Liver (tissue), 9 donors: Measurements from ENCODE around the gene APBA1. TPM values are rescaled to one million over a fixed set of nuclear protein-coding genes. Genes with fewer than 3 reads are reported as not detected.

Source experiments
- DNase-seq: peaks from one replicate; pipeline ENCODE4 v3.0.0-alpha.2; 2017; ENCODE audit warnings: low spot score
- H3K27ac ChIP-seq, 2 donors: one replicate each; pipeline ENCODE4 v1.7.0; 2013; ENCODE audit warnings: inconsistent platforms in 2 of 2, low read length in 2 of 2, control low read depth in 1 of 2, low read depth in 1 of 2, mild to moderate bottlenecking in 1 of 2
- H3K27me3 ChIP-seq, 4 donors: one replicate each; pipeline versions ENCODE4 v1.6.1 to v1.7.0; 2013; ENCODE audit warnings: low read length in 3 of 4, inconsistent platforms in 1 of 4, mild to moderate bottlenecking in 1 of 4, moderate library complexity in 1 of 4; ENCODE audit not compliant: control insufficient read depth in 4 of 4, insufficient read depth in 4 of 4
- H3K36me3 ChIP-seq, 4 donors: one replicate each; pipeline versions ENCODE4 v1.6.1 to v1.7.0; 2013; ENCODE audit warnings: low read length in 3 of 4, mild to moderate bottlenecking in 3 of 4, low read depth in 1 of 4, moderate library complexity in 1 of 4; ENCODE audit not compliant: control insufficient read depth in 4 of 4, insufficient read depth in 3 of 4
- H3K4me1 ChIP-seq, 4 donors: one replicate each; pipeline versions ENCODE4 v1.6.1 to v1.7.0; 2013; ENCODE audit warnings: low read length in 3 of 4, mild to moderate bottlenecking in 3 of 4, moderate library complexity in 1 of 4; ENCODE audit not compliant: control insufficient read depth in 4 of 4, insufficient read depth in 4 of 4
- H3K4me3 ChIP-seq, 3 donors: one replicate each; pipeline versions ENCODE4 v1.6.1 to v1.7.0; 2013; ENCODE audit warnings: low read length in 3 of 3, control low read depth in 1 of 3, low read depth in 1 of 3, mild to moderate bottlenecking in 1 of 3
- H3K9ac ChIP-seq, 2 donors: one replicate each; pipeline ENCODE4 v1.7.0; 2013; ENCODE audit warnings: low read length in 2 of 2, mild to moderate bottlenecking in 2 of 2, moderate library complexity in 2 of 2, control low read depth in 1 of 2, low read depth in 1 of 2
- H3K9me3 ChIP-seq, 4 donors: one replicate each; pipeline versions ENCODE4 v1.6.1 to v1.7.0; 2013; ENCODE audit warnings: low read length in 3 of 4; ENCODE audit not compliant: control insufficient read depth in 4 of 4
- ATF3 ChIP-seq: IDR thresholded peaks from 2 replicates; pipeline ENCODE4 v1.6.1; 2016; ENCODE audit warnings: antibody characterized with exemption
- CTCF ChIP-seq: fragments of 150-350 bp; IDR thresholded peaks from 2 replicates; pipeline ENCODE4 v1.5.1; 2017; ENCODE audit warnings: improper control_type of control experiment, low read depth, low read length; ENCODE audit not compliant: missing input control
- EGR1 ChIP-seq, 2 donors: IDR thresholded peaks; 2 replicates each; pipeline ENCODE4 v1.6.1; 2016 to 2018; ENCODE audit warnings: antibody characterized with exemption in 2 of 2, low read depth in 2 of 2
- FOXA1 ChIP-seq: IDR thresholded peaks from 2 replicates; pipeline ENCODE4 v1.6.1; 2016; ENCODE audit warnings: antibody characterized with exemption
- FOXA2 ChIP-seq: IDR thresholded peaks from 2 replicates; pipeline ENCODE4 v1.6.1; 2016; ENCODE audit warnings: antibody characterized with exemption
- GABPA ChIP-seq, 2 donors: IDR thresholded peaks in 1 of 2; conservative IDR thresholded peaks in 1 of 2; 2 replicates each; pipeline ENCODE4 v1.6.1; 2016; ENCODE audit warnings: antibody characterized with exemption in 2 of 2, mild to moderate bottlenecking in 1 of 2, moderate library complexity in 1 of 2
- HNF4A ChIP-seq, 2 donors: conservative IDR thresholded peaks; 2 replicates each; pipeline ENCODE4 v1.6.1; 2016; ENCODE audit warnings: antibody characterized with exemption in 2 of 2, mild to moderate bottlenecking in 2 of 2
- HNF4G ChIP-seq: IDR thresholded peaks from 2 replicates; pipeline ENCODE4 v1.6.1; 2016; ENCODE audit warnings: antibody characterized with exemption
- JUND ChIP-seq, 2 donors: IDR thresholded peaks; 2 replicates each; pipeline ENCODE4 v1.6.1; 2016; ENCODE audit warnings: antibody characterized with exemption in 2 of 2
- MAX ChIP-seq: IDR thresholded peaks from 2 replicates; pipeline ENCODE4 v1.6.1; 2016; ENCODE audit warnings: antibody characterized with exemption
- NR2F2 ChIP-seq: IDR thresholded peaks from 2 replicates; pipeline ENCODE4 v1.6.1; 2016; ENCODE audit warnings: antibody characterized with exemption
- RAD21 ChIP-seq, 2 donors: IDR thresholded peaks; 2 replicates each; pipeline ENCODE4 v1.6.1; 2016; ENCODE audit warnings: antibody characterized with exemption in 2 of 2, mild to moderate bottlenecking in 2 of 2
- REST ChIP-seq: IDR thresholded peaks from 2 replicates; pipeline ENCODE4 v1.6.1; 2016; ENCODE audit warnings: antibody characterized with exemption, mild to moderate bottlenecking
- RXRA ChIP-seq, 2 donors: IDR thresholded peaks; 2 replicates each; pipeline ENCODE4 v1.6.1; 2017 to 2018; ENCODE audit warnings: antibody characterized with exemption in 2 of 2, mild to moderate bottlenecking in 1 of 2
- SP1 ChIP-seq: IDR thresholded peaks from 2 replicates; pipeline ENCODE4 v1.6.1; 2018; ENCODE audit warnings: antibody characterized with exemption, mild to moderate bottlenecking
- TAF1 ChIP-seq: conservative IDR thresholded peaks from 2 replicates; pipeline ENCODE4 v1.6.1; 2016; ENCODE audit warnings: antibody characterized with exemption, mild to moderate bottlenecking
- YY1 ChIP-seq: IDR thresholded peaks from 2 replicates; pipeline ENCODE4 v1.6.1; 2016; ENCODE audit warnings: antibody characterized with exemption, mild to moderate bottlenecking
- ZBTB33 ChIP-seq: IDR thresholded peaks from 2 replicates; pipeline ENCODE4 v1.6.1; 2016; ENCODE audit warnings: antibody characterized with exemption
- WGBS: extraction: QIAGEN DNeasy Blood & Tissue Kit; methylation state at CpG from one replicate; pipeline ENCODE4 v1.1.7; 2013; 5-methylcytosine and 5-hydroxymethylcytosine counted together
- polyA plus RNA-seq, 2 donors: library from polyadenylated mRNA; stranded (reverse) in 1 of 2; unstranded in 1 of 2; fragments of 200-250 nt in 1 of 2; fragments of >200 nt in 1 of 2; fragmentation: Nextera tagmentation in 1 of 2; extraction: Ambion mirVana in 1 of 2; gene quantifications; one replicate each; pipeline versions ENCODE4 v1.2.1 to v1.2.3, GENCODE V29; 2013 to 2015
- total RNA-seq, 2 donors: library from RNA; depleted of rRNA; stranded (reverse); fragments of >200 nt; gene quantifications; one replicate each; pipeline ENCODE4 v1.2.3, GENCODE V29; 2014
- donor health status: healthy.
- donor health status: healthy.
- donor health status: healthy.
- donor health status: healthy.
- donor health status: healthy.

APBA1 gene
- total and polyA plus RNA-seq, 4 donors: 2.8 to 19.0 (median 6.1) TPM

GRCh38 chr9:69601698-69602097 lies 70.5 kb downstream of the APBA1 start:
- no peak overlapping the region for H3K27ac ChIP-seq
- H3K4me1 ChIP-seq: peaks cover 0 to 10% (median 0%) of the 10 kb centered on the region in 4 donors
- H3K4me3 ChIP-seq: no peak overlapping the region
- no peak for DNase-seq
- WGBS: 65% methylated on average over 1 of the region's 1 CpG
- TF ChIP-seq REST: no peak
- no peak for TF ChIP-seq TAF1
- no peak for TF ChIP-seq HNF4A (conservative IDR thresholded peaks at IDR 0.05)
- no peak for TF ChIP-seq EGR1 (IDR thresholded peaks at IDR 0.05; ENCODE audit: low read depth in 2 of 2)
- no peak for TF ChIP-seq CTCF
- no peak for TF ChIP-seq ZBTB33
- no peak for TF ChIP-seq FOXA2
- no peak for TF ChIP-seq MAX
- TF ChIP-seq HNF4G: no peak
- no peak for TF ChIP-seq YY1
- no peak for TF ChIP-seq SP1
- TF ChIP-seq NR2F2: no peak
- TF ChIP-seq FOXA1: no peak
- TF ChIP-seq JUND (IDR thresholded peaks at IDR 0.05): no peak
- no peak for TF ChIP-seq RAD21 (IDR thresholded peaks at IDR 0.05)
- no peak for TF ChIP-seq RXRA (IDR thresholded peaks at IDR 0.05)
- no peak for TF ChIP-seq GABPA (IDR thresholded peaks at IDR 0.05 in 1 of 2, conservative IDR thresholded peaks at IDR 0.05 in 1 of 2)
- TF ChIP-seq ATF3: no peak
- no peak overlapping the region for H3K9ac ChIP-seq
- H3K36me3 ChIP-seq: no peaks in the 10 kb centered on the region
- no peaks in the 10 kb centered on the region for H3K27me3 ChIP-seq
- no peaks in the 10 kb centered on the region for H3K9me3 ChIP-seq
